ENCODE results near the gene MT3.

The MT3 gene

DNA sequence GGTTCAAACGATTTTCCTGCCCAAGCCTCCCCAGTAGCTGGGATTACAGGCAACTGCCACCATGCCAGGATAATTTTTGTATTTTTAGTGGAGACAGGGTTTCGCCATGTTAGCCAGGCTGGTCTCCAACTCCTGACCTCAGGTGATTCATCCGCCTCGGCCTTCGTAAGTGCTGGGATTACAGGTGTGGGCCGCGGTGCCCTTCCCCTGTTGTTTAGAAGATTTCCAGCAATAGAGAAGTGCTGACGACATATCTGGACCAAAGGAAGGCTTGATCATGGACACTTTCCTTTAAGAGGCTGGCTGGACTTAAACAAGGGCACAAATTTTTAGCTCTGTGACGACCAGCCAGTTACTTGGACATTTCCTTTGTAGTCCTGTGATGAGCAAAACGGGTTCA lies 41.9 kb downstream of the MT3 start:
- no peak for DNase-seq (ENCODE audit: low read depth)

GRCh38 chr16:56631832-56632155 lies 42.5 kb downstream of the MT3 start:
- no peak for DNase-seq (ENCODE audit: low read depth)

DNA sequence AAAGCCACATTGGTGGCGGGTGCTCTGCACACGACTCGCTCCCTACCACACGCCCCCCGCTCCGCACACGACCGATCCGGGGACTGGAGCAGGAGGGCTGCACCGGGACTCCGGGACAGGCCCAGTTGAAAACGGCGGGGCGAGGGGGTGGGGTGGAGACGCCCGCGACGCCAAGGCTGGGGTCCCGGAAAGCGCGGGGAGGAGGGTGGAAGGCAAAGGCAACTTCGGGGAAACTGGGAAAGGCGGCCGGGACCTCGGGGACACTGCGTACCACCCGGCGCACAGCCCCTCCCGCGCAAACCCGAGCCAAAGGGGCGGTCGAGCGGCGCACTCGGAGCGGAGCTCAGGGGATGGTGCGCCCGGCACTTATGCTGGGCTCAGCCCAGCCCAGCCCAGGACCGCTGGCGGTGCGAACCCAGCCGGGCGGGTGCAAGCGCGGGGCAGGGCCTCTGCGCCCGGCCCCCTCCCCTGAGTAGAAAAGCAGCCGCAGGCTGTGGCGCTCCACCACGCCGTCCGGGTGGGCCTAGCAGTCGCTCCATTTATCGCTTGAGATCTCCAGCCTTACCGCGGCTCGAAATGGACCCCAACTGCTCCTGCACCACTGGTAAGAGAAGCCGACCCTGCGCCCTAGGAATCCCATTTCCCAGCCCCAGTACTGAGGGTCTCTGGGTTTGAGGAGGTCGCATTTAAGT lies 43.0 kb downstream of the MT3 start, which contains the start of gene MT1M:
MT1M (plus strand) TSS at position 504 of the 692 bp plus-strand sequence; CDS start at position 577, 73 bp downstream.
- DNase-seq (ENCODE audit: low read depth) = no peak

DNA sequence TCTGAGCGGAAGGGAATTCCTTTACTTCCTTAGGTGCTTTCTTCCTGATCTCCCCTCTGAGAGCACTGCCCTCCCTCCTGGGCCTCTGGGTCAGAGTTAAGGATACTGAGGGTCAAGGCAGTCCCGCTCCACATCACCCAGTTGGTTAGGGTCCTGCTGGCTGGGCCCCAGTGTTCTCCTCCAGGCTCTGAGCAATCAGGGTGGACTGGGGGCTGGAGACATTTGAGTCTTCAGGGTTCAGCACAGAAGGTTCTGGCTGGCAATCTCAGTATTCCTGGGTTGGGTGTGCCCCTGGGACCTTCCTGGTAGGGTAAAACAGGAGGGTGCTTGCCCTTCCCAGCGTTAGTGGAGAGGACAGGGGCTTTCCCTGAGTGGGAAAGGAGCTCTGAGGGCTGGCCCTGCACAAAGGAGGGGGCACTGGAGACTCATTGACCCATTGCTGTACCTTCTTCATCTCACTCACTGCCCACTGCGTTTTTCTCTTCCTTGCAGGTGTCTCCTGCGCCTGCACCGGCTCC lies 43.6 kb downstream of the MT3 start:
- no peak for DNase-seq (ENCODE audit: low read depth)

- no peak for DNase-seq (ENCODE audit: low read depth)
These were observed 44.2 kb downstream of the MT3 start for GRCh38 chr16:56633535-56633934.

- DNase-seq (ENCODE audit: low read depth) = no peak
These were observed 45.5 kb downstream of the MT3 start for GRCh38 chr16:56634715-56635440.

- DNase-seq (ENCODE audit: low read depth) = no peak
These were observed 46.2 kb downstream of the MT3 start for GRCh38 chr16:56635441-56635967.

- DNase-seq (ENCODE audit: low read depth) = no peak
These were observed 47.5 kb downstream of the MT3 start for GRCh38 chr16:56636616-56637413.

DNA sequence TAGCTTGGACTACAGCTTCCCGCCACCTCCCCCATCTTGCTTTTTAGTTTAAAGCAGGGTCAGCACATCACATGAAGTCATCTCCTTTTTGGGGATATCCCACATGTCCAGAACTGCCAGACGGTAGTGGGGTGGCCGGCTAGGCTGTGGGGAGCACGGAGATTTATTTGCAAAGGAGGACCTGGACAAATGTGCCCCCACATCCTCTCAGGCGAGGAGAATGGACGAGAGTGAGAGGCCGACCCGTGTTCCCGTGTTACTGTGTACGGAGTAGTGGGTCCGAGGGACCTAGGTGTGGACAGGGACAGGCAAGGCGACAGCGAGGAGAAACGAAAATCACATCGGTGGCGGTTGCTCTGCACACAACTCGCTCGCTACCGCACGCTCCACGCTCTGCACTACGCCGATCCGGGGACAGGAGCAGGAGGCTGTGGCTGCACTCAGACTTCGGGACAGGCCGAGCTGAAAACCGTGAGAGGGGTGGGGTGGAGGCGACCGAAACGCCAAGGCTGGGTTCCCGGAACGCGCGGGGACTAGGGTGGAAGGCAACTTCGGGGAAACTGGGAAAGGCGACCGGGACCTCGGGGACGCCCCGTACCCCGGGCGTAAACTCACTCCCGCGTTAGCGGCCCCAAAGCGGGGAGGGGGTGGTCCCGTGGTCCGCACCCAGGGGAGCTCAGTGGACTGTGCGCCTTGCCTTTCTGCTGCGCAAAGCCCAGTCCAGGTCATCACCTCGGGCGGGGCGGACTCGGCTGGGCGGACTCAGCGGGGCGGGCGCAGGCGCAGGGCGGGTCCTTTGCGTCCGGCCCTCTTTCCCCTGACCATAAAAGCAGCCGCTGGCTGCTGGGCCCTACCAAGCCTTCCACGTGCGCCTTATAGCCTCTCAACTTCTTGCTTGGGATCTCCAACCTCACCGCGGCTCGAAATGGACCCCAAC lies 48.8 kb downstream of the MT3 start, which contains the start of gene MT1A:
MT1A (plus strand) TSS at position 853 of the 937 bp plus-strand sequence; CDS start at position 926, 73 bp downstream.
- peak; percentile 21 for DNase-seq (ENCODE audit: low read depth)

DNA sequence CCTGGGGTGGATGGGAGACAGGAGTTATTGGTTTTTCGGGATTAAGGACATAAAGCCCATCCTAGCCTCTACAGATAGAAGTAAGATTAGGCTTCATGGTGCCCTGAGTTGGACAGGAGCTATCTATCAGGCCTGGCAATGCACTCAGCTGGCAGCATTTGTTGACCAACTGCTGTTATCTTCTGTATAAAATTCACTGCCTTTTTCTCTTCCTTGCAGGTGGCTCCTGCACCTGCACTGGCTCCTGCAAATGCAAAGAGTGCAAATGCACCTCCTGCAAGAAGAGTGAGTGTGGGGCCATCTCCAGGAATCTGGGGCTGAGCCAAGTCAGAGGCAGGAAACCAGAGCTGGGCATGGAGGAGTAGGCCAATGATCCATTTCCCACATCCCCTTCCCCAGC lies 49.7 kb downstream of the MT3 start:
- DNase-seq (ENCODE audit: low read depth) = no peak

DNA sequence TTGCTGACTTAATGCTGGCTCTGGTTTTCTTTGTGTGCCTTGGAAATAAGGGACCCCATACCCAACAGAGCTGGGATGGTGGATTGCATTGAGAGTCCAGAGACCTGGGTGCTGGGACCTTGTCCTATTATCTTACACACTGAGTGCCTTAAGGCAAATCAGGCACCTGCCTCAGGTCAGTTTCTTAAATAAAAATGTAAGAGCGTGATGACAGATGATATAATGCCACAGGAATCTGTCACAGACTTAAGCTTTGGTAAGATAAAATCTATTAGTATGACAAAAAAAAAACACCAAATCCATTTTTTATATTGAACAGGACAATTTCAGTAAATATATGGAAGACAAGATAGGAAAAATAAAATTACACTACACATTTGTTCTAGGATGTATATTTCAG lies 50.7 kb downstream of the MT3 start:
- DNase-seq (ENCODE audit: low read depth) = no peak
